Kidney capillary endothelial cell (primary cell): ENCODE measurements around the gene PRKCH.
A peak's percentile ranks its signal among the peaks of the same experiment; 100 is the strongest.

ENCODE experiments used
- DNase-seq: peaks from one replicate; pipeline ENCODE4 v3.0.0-alpha.2; 2018; ENCODE audit warnings: low spot score

PRKCH gene

GRCh38 chr14:61321385-61322010 lies at the start of gene PRKCH:
TSS of gene PRKCH (plus strand) at chr14:61321579. CDS start at chr14:61322102, 523 bp downstream.
- DNase-seq = peak; percentile 83

GRCh38 chr14:61277232-61277631 lies 44.1 kb upstream of the PRKCH start:
- DNase-seq = no peak

GRCh38 chr14:61277784-61278183 lies 43.6 kb upstream of the PRKCH start:
- no peak for DNase-seq

- no peak for DNase-seq
Observed at GRCh38 chr14:61279082-61279481, 42.3 kb upstream of the PRKCH start.

- no peak for DNase-seq
Observed at GRCh38 chr14:61280092-61280525, 41.3 kb upstream of the PRKCH start.

- DNase-seq = peak; percentile 67
Observed at GRCh38 chr14:61280526-61281185, 40.7 kb upstream of the PRKCH start.

GRCh38 chr14:61281186-61281947 lies 40.0 kb upstream of the PRKCH start, which contains the start of gene TMEM30B:
TSS of gene TMEM30B (minus strand) at chr14:61281338. CDS start at chr14:61281147, 191 bp downstream.
- DNase-seq = no peak

GRCh38 chr14:61281948-61282275 lies 39.5 kb upstream of the PRKCH start:
- DNase-seq = no peak

- DNase-seq = no peak
Observed at GRCh38 chr14:61282746-61283145, 38.6 kb upstream of the PRKCH start.

- no peak for DNase-seq
Observed at GRCh38 chr14:61284001-61284400, 37.4 kb upstream of the PRKCH start.

GRCh38 chr14:61285364-61285763 lies 36.0 kb upstream of the PRKCH start:
- no peak for DNase-seq

- DNase-seq = no peak
Observed at GRCh38 chr14:61287196-61287595, 34.2 kb upstream of the PRKCH start.

- no peak for DNase-seq
Observed at GRCh38 chr14:61288228-61288627, 33.2 kb upstream of the PRKCH start.

- DNase-seq = peak; percentile 33
Observed at GRCh38 chr14:61288720-61289119, 32.7 kb upstream of the PRKCH start.

- DNase-seq = no peak
Observed at GRCh38 chr14:61290701-61291100, 30.7 kb upstream of the PRKCH start.

GRCh38 chr14:61296151-61296550 lies 25.2 kb upstream of the PRKCH start:
- DNase-seq = no peak

- DNase-seq = peak; percentile 71
Observed at GRCh38 chr14:61296719-61297502, 24.5 kb upstream of the PRKCH start.

GRCh38 chr14:61297581-61297980 lies 23.8 kb upstream of the PRKCH start:
- no peak for DNase-seq

- no peak for DNase-seq
Observed at GRCh38 chr14:61298824-61299223, 22.6 kb upstream of the PRKCH start.

- no peak for DNase-seq
Observed at GRCh38 chr14:61300209-61300608, 21.2 kb upstream of the PRKCH start.

- DNase-seq = no peak
Observed at GRCh38 chr14:61300754-61301153, 20.6 kb upstream of the PRKCH start.

- DNase-seq = no peak
Observed at GRCh38 chr14:61304688-61305087, 16.7 kb upstream of the PRKCH start.
